A549 (cell line): ENCODE results near the gene TRAPPC3. TPM values are rescaled to one million over a fixed set of nuclear protein-coding genes. Genes with fewer than 3 reads are reported as not detected.
"Not testable (repeated sequence)": the region's sequence is repeated elsewhere in the genome, so short reads cannot be mapped to it uniquely, and the experiment has no call there.

Source experiments
- ATAC-seq, 2 experiments: fragments of 200-7000 bp in 1 of 2; fragments of >200 bp in 1 of 2; cut with Nextera tagmentation in 1 of 2; cut with Tn5 transposase in 1 of 2; 3 replicates each; pipeline versions ENCODE4 v1.8.0 to v1.9.1; 2018 to 2020; ENCODE audit warnings: mild to moderate bottlenecking in 1 of 2, moderate library complexity in 1 of 2
- CTCF ChIA-PET: fragments of 300-600 bp; sonication (Branson Sonifier 250); formaldehyde crosslinking; extraction: SDS; loops from one replicate; lab custom pipeline; 2021; ENCODE audit warnings: antibody characterized with exemption, inconsistent platforms; lab: Yijun Ruan, JAX
- POLR2A ChIA-PET: fragments of 350-600 bp; formaldehyde crosslinking; extraction: SDS; loops from one replicate; lab custom pipeline; 2021; ENCODE audit warnings: antibody characterized with exemption, inconsistent platforms; lab: Yijun Ruan, JAX
- DNase-seq, 2 experiments: peaks; one replicate each; pipeline versions ENCODE4 v3.0.0 to v3.0.0-alpha.2; 2011 to 2016; ENCODE audit warnings: low read depth in 1 of 2, low spot score in 1 of 2
- FAIRE-seq: peaks from 2 replicates; lab custom pipeline; 2011; peaks lifted over from hg19 to GRCh38; lab: Jason Lieb, UNC
- H3K27ac ChIP-seq, 2 experiments: fragments of >200 bp; sonication (Bioruptor Twin); formaldehyde crosslinking; 3 replicates each; pipeline ENCODE4 v1.5.1; 2016 to 2017
- H3K4me1 ChIP-seq: fragments of >200 bp; sonication (Bioruptor Twin); formaldehyde crosslinking; 3 replicates; pipeline ENCODE4 v1.6.1; 2016
- H3K4me2 ChIP-seq: fragments of >200 bp; sonication (Bioruptor Twin); formaldehyde crosslinking; 3 replicates; pipeline ENCODE4 v1.6.1; 2016
- H3K4me3 ChIP-seq: fragments of >200 bp; sonication (Bioruptor Twin); formaldehyde crosslinking; 3 replicates; pipeline ENCODE4 v1.5.1; 2016
- H3K9me3 ChIP-seq: fragments of >200 bp; sonication (Bioruptor Twin); formaldehyde crosslinking; 3 replicates; pipeline ENCODE4 v1.6.1; 2016
- CHD2 ChIP-seq: fragments of 150-350 bp; IDR thresholded peaks from 2 replicates; pipeline ENCODE4 v1.6.1; 2014; ENCODE audit warnings: low read length; ENCODE audit not compliant: partially characterized antibody
- CTCF ChIP-seq: fragments of >200 bp; sonication (Bioruptor Twin); formaldehyde crosslinking; IDR thresholded peaks from 3 replicates; pipeline ENCODE4 v1.5.1; 2016
- EP300 ChIP-seq, 2 experiments: fragments of >200 bp; sonication (Bioruptor Twin); formaldehyde crosslinking; IDR thresholded peaks; 2 replicates in 1 of 2; 3 replicates in 1 of 2; pipeline ENCODE4 v1.6.1; 2016 to 2017
- FOSL2 ChIP-seq, 2 experiments: fragments of 450-650 bp in 1 of 2; fragments of >200 bp in 1 of 2; sonication (Bioruptor Twin) in 1 of 2; formaldehyde crosslinking; IDR thresholded peaks; 2 replicates each; pipeline versions ENCODE4 v1.5.0 to v1.6.1; 2016 to 2020; ENCODE audit warnings: mild to moderate bottlenecking in 1 of 2, moderate library complexity in 1 of 2
- FOXS1 ChIP-seq: fragments of 250-450 bp; sonication (Bioruptor Pico); IDR thresholded peaks from 2 replicates; pipeline ENCODE4 v1.5.0; 2020; ENCODE audit warnings: mild to moderate bottlenecking, moderate library complexity
- JUN ChIP-seq, 2 experiments: fragments of >200 bp; sonication (Bioruptor Twin); formaldehyde crosslinking; IDR thresholded peaks; 2 replicates in 1 of 2; 3 replicates in 1 of 2; pipeline ENCODE4 v1.6.1; 2016 to 2017
- MAFK ChIP-seq: fragments of 450-650 bp; IDR thresholded peaks from 2 replicates; pipeline ENCODE4 v1.6.1; 2014; ENCODE audit not compliant: partially characterized antibody
- MYC ChIP-seq: IDR thresholded peaks from 2 replicates; pipeline ENCODE4 v1.6.1; 2012; ENCODE audit warnings: mild to moderate bottlenecking, inconsistent platforms, low read length, improper control_type of control experiment, borderline replicate concordance
- NR3C1 ChIP-seq: fragments of >200 bp; sonication (Bioruptor Twin); formaldehyde crosslinking; IDR thresholded peaks from 3 replicates; pipeline ENCODE4 v1.6.1; 2017
- POLR2A ChIP-seq: IDR thresholded peaks from 2 replicates; pipeline ENCODE4 v1.6.1; 2012; ENCODE audit warnings: mild to moderate bottlenecking, low read length
- POLR2AphosphoS2 ChIP-seq: conservative IDR thresholded peaks from 2 replicates; pipeline ENCODE4 v1.6.1; 2012; ENCODE audit warnings: low read length, improper control_type of control experiment, inconsistent platforms
- RAD21 ChIP-seq, 2 experiments: fragments of >200 bp in 1 of 2; sonication (Bioruptor Twin) in 1 of 2; formaldehyde crosslinking in 1 of 2; IDR thresholded peaks in 1 of 2; conservative IDR thresholded peaks in 1 of 2; 2 replicates in 1 of 2; 3 replicates in 1 of 2; pipeline ENCODE4 v1.6.1; 2012 to 2018; ENCODE audit warnings: inconsistent platforms in 1 of 2
- RFX5 ChIP-seq: fragments of 450-650 bp; IDR thresholded peaks from 2 replicates; pipeline ENCODE4 v1.7.1; 2014; ENCODE audit warnings: antibody characterized with exemption, mild to moderate bottlenecking, moderate library complexity
- SMC3 ChIP-seq: fragments of >200 bp; sonication (Bioruptor Twin); formaldehyde crosslinking; IDR thresholded peaks from 3 replicates; pipeline ENCODE4 v1.6.1; 2018; ENCODE audit warnings: inconsistent platforms
- TFCP2L1 ChIP-seq: fragments of 250-450 bp; sonication (Bioruptor Pico); IDR thresholded peaks from 2 replicates; pipeline ENCODE4 v1.5.0; 2021; ENCODE audit warnings: mild to moderate bottlenecking
- ZNF302 ChIP-seq: fragments of 250-450 bp; sonication (Bioruptor Pico); IDR thresholded peaks from 2 replicates; pipeline ENCODE4 v1.9.0; 2021; ENCODE audit warnings: inconsistent platforms, mild to moderate bottlenecking, moderate library complexity
- WGBS: methylation state at CpG from one replicate; pipeline ENCODE4 v1.1.6; 2017; ENCODE audit errors: missing lambda C conversion rate; 5-methylcytosine and 5-hydroxymethylcytosine counted together
- polyA minus RNA-seq: library from RNA; depleted of rRNA, polyadenylated mRNA; stranded (reverse); fragments of >200 nt; gene quantifications from 2 replicates; pipeline ENCODE4 v1.2.3, GENCODE V29; 2011; rRNA and poly(A)+ RNA removed
- polyA plus RNA-seq, 4 experiments: library from polyadenylated mRNA; depleted of rRNA in 3 of 4; stranded (reverse); fragments of >200 nt; fragmentation: RNase III in 1 of 4; extraction: RNeasy Plus Mini Kit Qiagen cat#74134 plus additional on column Dnase treatment in 1 of 4; gene quantifications; 2 replicates in 3 of 4; 3 replicates in 1 of 4; pipeline ENCODE4 v1.2.3, GENCODE V29; 2011 to 2017
- TF ChIP-seq, protein P1 (sequence below): fragments of 450-650 bp; IDR thresholded peaks from 2 replicates; pipeline ENCODE4 v1.6.1; 2014; ENCODE audit warnings: antibody characterized with exemption
- TF ChIP-seq, protein P2 (sequence below): IDR thresholded peaks from 2 replicates; pipeline ENCODE4 v1.6.1; 2012

TRAPPC3 gene
- polyA plus RNA-seq (2011; rRNA removed): 62.2 and 67.0 TPM in 2 replicates
- 69.5 and 75.1 TPM in 2 replicates for polyA plus RNA-seq (2012; cell fraction: cytosol; rRNA removed)
- polyA plus RNA-seq (2012; cell fraction: nucleus; rRNA removed): 27.5 and 54.4 TPM in 2 replicates
- 103 to 109 TPM (median 105 TPM) in 3 replicates for polyA plus RNA-seq (2017; fragmentation: RNase III; extraction: RNeasy Plus Mini Kit Qiagen cat#74134 plus additional on column Dnase treatment)
- 16.7 and 17.4 TPM in 2 replicates for polyA minus RNA-seq

GRCh38 chr1:36149237-36149972 lies at the start of gene TRAPPC3:
TSS of gene TRAPPC3 (minus strand) at chr1:36149486. CDS start at chr1:36149378, 108 bp downstream.
- TF ChIP-seq ZNF302 (CRISPR knock-in tag): no peak
- no peak for TF ChIP-seq NR3C1
- no peak for TF ChIP-seq TFCP2L1 (CRISPR knock-in tag)
- TF ChIP-seq, protein P1, sequence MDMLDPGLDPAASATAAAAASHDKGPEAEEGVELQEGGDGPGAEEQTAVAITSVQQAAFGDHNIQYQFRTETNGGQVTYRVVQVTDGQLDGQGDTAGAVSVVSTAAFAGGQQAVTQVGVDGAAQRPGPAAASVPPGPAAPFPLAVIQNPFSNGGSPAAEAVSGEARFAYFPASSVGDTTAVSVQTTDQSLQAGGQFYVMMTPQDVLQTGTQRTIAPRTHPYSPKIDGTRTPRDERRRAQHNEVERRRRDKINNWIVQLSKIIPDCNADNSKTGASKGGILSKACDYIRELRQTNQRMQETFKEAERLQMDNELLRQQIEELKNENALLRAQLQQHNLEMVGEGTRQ: peak; percentile 61; the same call in 1 of the 2 replicates
- TF ChIP-seq FOXS1: no peak
- peak; percentile 86 for TF ChIP-seq CTCF
- TF ChIP-seq SMC3: peak; percentile 95
- no peak for TF ChIP-seq POLR2AphosphoS2
- TF ChIP-seq MAFK: no peak
- no peak for TF ChIP-seq RFX5
- 0 out of 2 replicates have a peak, but pooled peaks have one; percentile 47 for TF ChIP-seq MYC
- TF ChIP-seq FOSL2 (IDR thresholded peaks at IDR 0.05): no peak
- TF ChIP-seq FOSL2 (CRISPR knock-in tag; IDR thresholded peaks at IDR 0.05): peak; percentile 85
- TF ChIP-seq JUN (IDR thresholded peaks at IDR 0.05): peak in 1 of 2 experiments; percentile 68; a peak in 3 of 5 replicates
- peak; percentile 28 for TF ChIP-seq CHD2
- peak; percentile 94 to 99 for TF ChIP-seq RAD21 (conservative IDR thresholded peaks at IDR 0.05 in 1 of 2, IDR thresholded peaks at IDR 0.05 in 1 of 2)
- TF ChIP-seq EP300 (IDR thresholded peaks at IDR 0.05): 0 out of 5 replicates have a peak, but pooled peaks of 1 of the 2 experiments have one; percentile 27
- peak; percentile 82 for TF ChIP-seq POLR2A
- TF ChIP-seq, protein P2, sequence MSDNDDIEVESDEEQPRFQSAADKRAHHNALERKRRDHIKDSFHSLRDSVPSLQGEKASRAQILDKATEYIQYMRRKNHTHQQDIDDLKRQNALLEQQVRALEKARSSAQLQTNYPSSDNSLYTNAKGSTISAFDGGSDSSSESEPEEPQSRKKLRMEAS: peak; percentile 81
- CTCF ChIA-PET: interaction anchor here (0.6 to 5.2 kb wide), 68 partner anchors 11 to 1305 kb away, joined by 3 to 114 read pairs (median 5); partner anchors contain the start of genes EVA1B, OSCP1 and THRAP3
- no peak for FAIRE-seq
- POLR2A ChIA-PET: interaction anchor here (0.5 to 3.4 kb wide), 13 partner anchors 11 to 315 kb away, joined by 3 to 23 read pairs (median 5); partner anchors contain the start of genes LSM10, MRPS15, SH3D21 and THRAP3
- peak; percentile 95 to 99 for DNase-seq
- Histone ChIP-seq H3K9me3 (no peaks in the 10 kb centered on the region), H3K27ac (peak within 1 kb of the TSS; percentile 98), H3K4me3 (peak within 1 kb of the TSS; percentile 59), H3K4me2 (peak within 1 kb of the TSS; percentile 93), H3K4me1 (peaks cover 31% of the 10 kb centered on the region)
- peak; percentile 87 to 91 for ATAC-seq
- WGBS: 0% methylated on average over 16 of the region's 62 CpGs

DNA sequence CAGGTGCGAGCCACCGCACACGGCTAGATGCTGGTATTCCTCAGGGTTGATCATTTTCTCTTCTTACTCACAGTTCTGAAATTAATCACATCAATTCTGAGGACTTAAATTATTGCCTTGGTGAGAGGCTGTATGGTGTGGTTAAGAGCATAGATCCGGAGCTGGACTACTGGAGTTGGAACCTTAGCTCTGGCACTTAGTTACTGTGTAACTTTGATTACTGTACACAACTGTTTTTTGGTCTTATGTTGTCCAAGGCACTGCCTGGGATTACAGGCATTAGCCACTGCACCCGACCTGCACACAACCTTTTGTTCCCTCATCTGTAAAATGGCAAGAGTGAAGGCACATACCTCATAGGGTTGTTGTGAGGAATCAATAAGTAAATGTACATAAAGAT lies 49.4 kb upstream of the TRAPPC3 start:
- peaks cover 30% of the 10 kb centered on the region for H3K4me1 ChIP-seq
- POLR2A ChIA-PET: no interaction called here
- no peak for FAIRE-seq
- TF ChIP-seq MYC (no peak), CHD2 (no peak)
- TF ChIP-seq, all 56 proteins: peak for 0
- CTCF ChIA-PET: interaction anchor here (1.4 to 1.9 kb wide), 4 partner anchors 10 to 87 kb away, joined by 3 to 8 read pairs (median 6); partner anchors contain the start of gene TRAPPC3
- DNase-seq: no peak
- no peak overlapping the region for H3K4me3 ChIP-seq
- no peaks in the 10 kb centered on the region for H3K9me3 ChIP-seq
- 89% methylated on average over 5 of the region's 5 CpGs for WGBS
- no peak overlapping the region for H3K4me2 ChIP-seq
- ATAC-seq: no peak
- peak overlapping the region in 1 of 2 experiments; percentile 76; a peak in 1 of 6 replicates for H3K27ac ChIP-seq

GRCh38 chr1:36196805-36197204 lies 47.5 kb upstream of the TRAPPC3 start:
- H3K27ac ChIP-seq, H3K9me3 ChIP-seq, POLR2A ChIA-PET, H3K4me2 ChIP-seq, H3K4me3 ChIP-seq, ATAC-seq, FAIRE-seq, DNase-seq: not testable (repeated sequence)
- CTCF ChIA-PET: interaction anchor here (0.8 to 2.2 kb wide), 3 partner anchors 9 to 47 kb away, joined by 3 to 7 read pairs (median 3); partner anchors contain the start of gene TRAPPC3
- H3K4me1 ChIP-seq: peaks cover 22% of the 10 kb centered on the region
- WGBS: no CpG with 5 or more reads among the region's 12 CpGs
